RCC 7860 (cell line): ENCODE data around the gene TCF7L2.

Experiments
- DNase-seq: peaks from one replicate; pipeline ENCODE4 v3.0.0-alpha.2; 2015; ENCODE audit warnings: low spot score
- FAIRE-seq: peaks from 2 replicates; lab custom pipeline; 2012; peaks lifted over from hg19 to GRCh38; lab: Jason Lieb, UNC

Gene TCF7L2

GRCh38 chr10:112945811-112946210 is 4.2 kb upstream of the TCF7L2 start:
- DNase-seq = no peak
- FAIRE-seq = no peak

DNA sequence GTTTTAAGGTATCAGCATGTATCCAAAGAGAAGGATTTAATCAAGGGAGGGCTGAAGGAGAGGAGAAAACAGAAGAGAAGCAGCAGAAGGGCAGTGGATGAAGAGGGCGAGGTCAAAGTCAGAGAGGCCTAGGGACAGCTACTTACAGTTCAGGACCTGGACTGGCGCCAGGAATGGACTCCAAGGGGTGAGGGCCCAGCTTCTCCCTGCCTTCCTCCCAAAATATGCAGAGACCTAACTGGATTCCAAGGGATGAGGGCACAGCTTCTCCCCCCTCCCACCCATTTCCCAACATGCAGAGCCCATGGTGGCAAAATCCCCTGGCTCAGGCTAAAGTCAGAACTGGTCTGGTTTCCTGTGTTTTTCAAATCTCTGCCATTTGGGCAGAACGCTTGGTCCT is 3.4 kb upstream of the TCF7L2 start:
- FAIRE-seq (no peak), DNase-seq (no peak)

GRCh38 chr10:112948196-112948595 is 1.9 kb upstream of the TCF7L2 start:
- DNase-seq (no peak), FAIRE-seq (no peak)

DNA sequence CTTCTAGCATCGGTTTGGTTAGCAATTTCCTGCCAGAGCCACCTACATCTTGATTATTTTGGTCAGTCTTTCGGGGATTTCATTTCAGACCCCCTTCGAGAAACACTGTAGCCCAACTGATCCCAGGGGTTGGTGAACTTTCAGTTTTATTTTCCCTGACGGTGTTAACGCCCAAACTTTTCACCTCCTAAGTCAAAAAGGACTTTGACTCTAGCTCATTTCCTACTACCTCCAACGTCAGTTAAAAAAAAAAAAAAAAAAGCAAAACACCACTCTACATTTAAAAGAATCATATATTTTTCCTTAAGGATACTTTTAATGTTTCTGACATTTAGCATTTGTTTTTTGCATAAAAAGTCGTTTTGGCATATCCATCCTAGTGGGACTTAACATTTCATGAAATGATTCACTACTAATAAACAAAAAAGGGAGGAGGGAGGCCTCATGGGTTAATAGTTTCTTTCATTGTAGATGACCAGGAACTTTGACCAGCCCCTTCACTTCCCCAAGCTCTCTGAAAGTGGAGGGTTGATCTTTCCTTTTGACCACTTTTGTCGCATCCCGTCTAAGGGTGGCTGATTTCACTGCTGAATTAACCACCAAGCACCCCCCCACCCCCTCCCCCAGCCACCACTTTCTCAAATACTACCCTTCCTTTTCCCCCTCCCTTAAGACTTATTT is 764 bp upstream of the TCF7L2 start:
- peak; percentile 24 for FAIRE-seq

GRCh38 chr10:112950714-112951358 is 789 bp downstream of the TCF7L2 start:
- DNase-seq (peak; percentile 34), FAIRE-seq (no peak)

More for the DNA sequence above, 764 bp upstream of the TCF7L2 start:
- DNase-seq = no peak

DNA sequence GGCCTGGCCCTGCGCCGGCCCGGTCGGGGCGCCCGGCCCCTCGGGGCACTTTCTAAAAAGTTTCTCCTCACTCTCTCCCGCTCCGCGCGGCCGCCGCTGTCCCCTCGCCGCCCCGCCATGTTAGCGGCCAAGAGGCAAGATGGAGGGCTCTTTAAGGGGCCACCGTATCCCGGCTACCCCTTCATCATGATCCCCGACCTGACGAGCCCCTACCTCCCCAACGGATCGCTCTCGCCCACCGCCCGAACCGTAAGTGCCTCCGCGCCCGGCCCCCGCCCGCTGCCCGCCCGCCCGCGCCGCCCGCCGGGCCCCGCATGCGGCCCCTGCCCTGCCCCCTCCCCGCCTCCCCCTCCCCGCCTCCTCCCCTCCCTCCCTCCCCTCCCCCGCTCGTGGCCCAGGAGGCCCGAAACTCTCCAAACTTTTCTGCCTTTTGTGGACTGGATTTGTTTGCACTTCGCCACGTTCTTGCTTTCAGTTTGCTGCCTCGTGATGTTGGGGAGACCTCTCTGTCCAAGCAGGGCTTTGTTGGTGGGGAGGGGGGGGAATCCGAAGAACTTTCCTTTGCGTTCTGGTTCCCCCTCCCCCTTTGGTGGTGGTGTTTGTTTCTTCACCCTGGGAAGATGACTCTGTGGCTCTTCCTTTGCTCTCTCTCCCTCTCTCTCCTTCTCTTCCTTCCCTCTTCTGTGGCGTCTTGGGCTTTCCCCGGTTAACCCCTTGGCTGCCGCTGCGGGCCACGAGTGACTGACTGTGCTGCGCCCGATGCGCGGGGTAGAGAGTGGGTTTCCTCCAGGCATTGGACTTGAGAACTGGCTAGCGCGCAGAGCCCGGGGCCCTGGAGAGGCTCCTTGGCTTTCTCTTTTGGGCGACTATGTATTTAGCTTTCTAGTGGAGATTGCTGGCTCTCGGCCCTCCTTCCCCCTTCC is 1.6 kb downstream of the TCF7L2 start:
- DNase-seq (peak; percentile 84), FAIRE-seq (no peak)

- DNase-seq (no peak), FAIRE-seq (no peak)
Observed at GRCh38 chr10:112952282-112953173, 2.5 kb downstream of the TCF7L2 start.

GRCh38 chr10:112953174-112954159 is 3.4 kb downstream of the TCF7L2 start:
- DNase-seq = no peak
- no peak for FAIRE-seq

DNA sequence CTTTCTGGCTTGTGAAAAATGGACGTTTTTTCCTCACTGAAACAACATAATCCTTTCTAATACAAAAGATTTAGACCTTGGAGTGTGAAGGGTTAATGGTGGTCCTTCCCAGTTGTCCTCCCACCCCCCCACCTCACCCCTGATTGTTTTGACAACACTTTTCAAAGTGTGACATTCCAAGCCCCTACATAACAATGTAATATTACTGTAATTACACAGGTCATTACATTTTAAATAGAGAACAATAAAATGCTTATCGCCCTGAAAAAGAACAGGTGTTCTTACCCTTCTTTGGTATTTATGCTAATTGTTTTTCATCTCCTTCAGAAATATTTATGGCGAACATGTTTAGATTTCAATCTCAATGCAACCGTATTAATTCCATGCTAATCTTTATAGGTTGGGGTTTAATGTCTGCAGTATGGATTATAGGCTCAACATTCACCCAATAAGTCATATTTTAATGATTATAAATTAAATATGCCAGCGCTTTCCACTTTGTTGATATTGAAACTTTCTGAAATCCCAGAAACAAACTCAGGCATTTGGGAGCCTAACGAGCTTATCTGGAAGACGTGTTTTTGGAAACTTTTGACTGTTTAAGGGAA is 5.0 kb downstream of the TCF7L2 start:
- DNase-seq (no peak), FAIRE-seq (no peak)

- DNase-seq (peak; percentile 72), FAIRE-seq (peak; percentile 89)
Observed at GRCh38 chr10:112955582-112956421, 5.8 kb downstream of the TCF7L2 start.

GRCh38 chr10:112956631-112957350 is 6.7 kb downstream of the TCF7L2 start:
- FAIRE-seq (no peak), DNase-seq (no peak)

GRCh38 chr10:112957640-112958092 is 7.6 kb downstream of the TCF7L2 start:
- DNase-seq (peak; percentile 29), FAIRE-seq (no peak)

- DNase-seq = peak; percentile 76
Observed at GRCh38 chr10:112958275-112958995, 8.4 kb downstream of the TCF7L2 start.

DNA sequence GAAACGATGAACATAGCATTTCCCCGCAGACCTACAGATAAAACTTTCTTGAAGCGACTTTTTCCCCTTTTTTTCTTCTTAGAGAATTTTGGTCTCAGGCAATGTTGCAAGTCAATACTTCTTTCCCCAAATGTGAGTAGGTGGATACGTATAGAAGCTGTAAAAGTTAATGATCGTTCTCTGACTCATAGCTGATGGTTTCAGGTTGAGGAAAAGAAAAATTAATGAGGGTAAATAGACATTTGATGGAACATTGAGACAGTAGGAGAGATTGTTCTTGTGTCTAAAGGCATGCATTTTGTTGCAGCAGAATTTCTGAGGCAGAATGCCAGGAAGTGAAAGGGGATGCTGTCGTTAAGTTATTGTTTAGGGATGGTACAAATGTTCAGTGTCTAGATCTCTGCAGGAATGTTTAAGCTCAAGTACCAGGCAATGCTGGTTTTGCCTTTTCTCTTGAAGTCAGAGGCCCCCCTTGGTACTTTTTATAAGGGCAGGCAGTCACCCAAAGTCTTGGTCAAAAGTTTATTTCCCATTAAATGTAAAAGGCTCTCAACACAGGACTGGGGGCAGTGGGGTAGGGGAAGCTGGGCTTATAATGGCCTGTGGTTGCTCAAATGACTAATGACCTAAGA is 9.3 kb downstream of the TCF7L2 start:
- FAIRE-seq (peak; percentile 95), DNase-seq (peak; percentile 45)

More at GRCh38 chr10:112958275-112958995, 8.4 kb downstream of the TCF7L2 start:
- FAIRE-seq = peak; percentile 94

DNA sequence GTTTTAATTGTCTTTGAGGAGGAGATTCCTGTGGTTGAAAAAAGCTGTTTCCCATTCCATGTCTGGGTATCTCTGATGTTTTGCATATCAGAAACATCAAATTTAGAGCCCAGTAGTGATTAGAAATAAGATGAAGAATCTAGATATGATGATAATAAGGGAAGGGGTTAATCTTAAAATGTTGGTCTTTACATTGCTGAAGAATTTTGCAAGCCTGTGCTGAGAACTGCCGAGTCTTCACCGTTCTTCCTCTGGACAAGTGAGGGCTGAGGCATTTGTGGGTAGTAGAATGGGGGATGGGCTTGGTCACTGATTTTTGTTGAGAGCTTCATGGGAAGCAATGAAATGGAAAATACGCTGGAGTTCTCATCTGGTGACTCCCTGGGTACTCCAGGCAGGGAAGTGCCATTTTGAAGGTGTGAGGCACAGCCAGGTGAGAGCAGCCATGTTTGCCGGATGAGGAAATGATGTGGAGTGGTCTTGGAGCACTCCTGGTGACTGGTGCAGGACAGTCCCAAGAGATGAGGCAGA is 10.2 kb downstream of the TCF7L2 start:
- peak; percentile 71 for FAIRE-seq
- DNase-seq = peak; percentile 60

GRCh38 chr10:112961609-112962008 is 11.6 kb downstream of the TCF7L2 start:
- DNase-seq (no peak), FAIRE-seq (no peak)
